ENCODE measurements around the gene ZP4. TPM values are rescaled to one million over a fixed set of nuclear protein-coding genes. Genes with fewer than 3 reads are reported as not detected.

The ZP4 gene
- total and polyA plus RNA-seq, 2 of the 13 experiments (the other 11 are each of a cell fraction or from before 2014, with no cell fraction given), result not detected

DNA sequence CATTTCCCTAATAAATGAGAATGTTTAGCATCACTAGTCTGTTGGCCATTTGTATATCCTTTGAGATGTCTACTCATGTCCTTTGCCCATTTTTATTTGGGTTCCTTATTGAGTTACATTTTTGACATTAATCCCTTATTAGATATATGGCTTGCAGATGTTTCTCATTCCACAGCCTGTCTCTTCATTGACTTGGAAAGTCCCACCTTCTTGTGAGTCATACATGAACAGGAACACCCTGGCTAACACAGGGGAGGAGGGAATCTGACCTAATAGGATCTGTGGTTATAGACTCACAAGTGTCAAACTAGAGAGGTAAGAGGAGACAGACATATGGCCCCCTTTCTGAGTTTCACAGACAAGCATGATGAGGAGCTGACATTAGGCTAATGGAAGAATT is 11.5 kb downstream of the ZP4 start (continued):
- TF ChIP-seq, protein P1, sequence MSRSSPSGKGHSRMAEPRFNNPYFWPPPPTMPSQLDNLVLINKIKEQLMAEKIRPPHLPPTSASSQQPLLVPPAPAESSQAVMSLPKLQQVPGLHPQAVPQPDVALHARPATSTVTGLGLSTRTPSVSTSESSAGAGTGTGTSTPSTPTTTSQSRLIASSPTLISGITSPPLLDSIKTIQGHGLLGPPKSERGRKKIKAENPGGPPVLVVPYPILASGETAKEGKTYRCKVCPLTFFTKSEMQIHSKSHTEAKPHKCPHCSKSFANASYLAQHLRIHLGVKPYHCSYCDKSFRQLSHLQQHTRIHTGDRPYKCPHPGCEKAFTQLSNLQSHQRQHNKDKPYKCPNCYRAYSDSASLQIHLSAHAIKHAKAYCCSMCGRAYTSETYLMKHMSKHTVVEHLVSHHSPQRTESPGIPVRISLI (CRISPR knock-in tag; IDR thresholded peaks at IDR 0.05; ENCODE audit: borderline replicate concordance), result no peak
- TF ChIP-seq CENPT (CRISPR knock-in tag; IDR thresholded peaks at IDR 0.05; ENCODE audit: low read depth), result no peak

GRCh38 chr1:237878406-237878805 is 12.3 kb downstream of the ZP4 start:
- POLR2A ChIA-PET, result no interaction called here
- TF ChIP-seq ZNF646 (CRISPR knock-in tag; IDR thresholded peaks at IDR 0.05) (no peak), RARA (CRISPR knock-in tag; IDR thresholded peaks at IDR 0.05) (no peak), ZNF550 (CRISPR knock-in tag; IDR thresholded peaks at IDR 0.05; ENCODE audit: borderline replicate concordance) (no peak), HNRNPL (IDR thresholded peaks at IDR 0.05; ENCODE audit: low read depth, low read length) (no peak), DMTF1 (CRISPR knock-in tag; IDR thresholded peaks at IDR 0.05) (no peak), KLF16 (CRISPR knock-in tag; IDR thresholded peaks at IDR 0.05) (no peak)
- TF ChIP-seq, protein P2, sequence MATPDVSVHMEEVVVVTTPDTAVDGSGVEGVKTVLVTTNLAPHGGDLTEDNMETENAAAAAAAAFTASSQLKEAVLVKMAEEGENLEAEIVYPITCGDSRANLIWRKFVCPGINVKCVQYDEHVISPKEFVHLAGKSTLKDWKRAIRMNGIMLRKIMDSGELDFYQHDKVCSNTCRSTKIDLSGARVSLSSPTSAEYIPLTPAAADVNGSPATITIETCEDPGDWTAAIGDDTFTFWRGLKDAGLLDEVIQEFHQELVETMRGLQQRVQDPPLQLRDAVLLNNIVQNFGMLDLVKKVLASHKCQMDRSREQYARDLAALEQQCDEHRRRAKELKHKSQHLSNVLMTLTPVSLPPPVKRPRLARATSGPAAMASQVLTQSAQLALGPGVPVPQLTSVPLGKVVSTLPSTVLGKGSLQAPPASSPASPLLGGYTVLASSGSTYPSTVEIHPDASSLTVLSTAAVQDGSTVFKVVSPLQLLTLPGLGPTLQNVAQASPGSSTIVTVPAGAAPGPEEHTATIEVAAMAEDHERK (CRISPR knock-in tag; IDR thresholded peaks at IDR 0.05; ENCODE audit: low read depth), result no peak

More at GRCh38 chr1:237878406-237878805, 12.3 kb downstream of the ZP4 start:
- in situ Hi-C loops (cut with HindIII; ENCODE audit: extremely low pct_ligation_motif_present, low pct_unique_long_range_greater_than_20kb) (no loop called here), intact Hi-C loops (cut with micrococcal nuclease; ENCODE audit: unreplicated experiment) (no loop called here)
- CTCF ChIA-PET (ENCODE audit: low intra/inter-chr PET ratio, low total read pairs), result no interaction called here
- ATAC-seq, result no peak
- Histone ChIP-seq H4K20me1 (ENCODE audit: insufficient read depth, low read length) (no peaks in the 10 kb centered on the region), H3K9ac (ENCODE audit: insufficient read depth, low read depth, low read length) (no peak overlapping the region), H3K27me3 (ENCODE audit: control insufficient read depth in 1 of 2, insufficient read depth in 2 of 2, low read length in 2 of 2) (no peaks in the 10 kb centered on the region), H3K27ac (ENCODE audit: extremely low read length, insufficient read depth, low read length) (no peak overlapping the region), H3K36me3 (replicated peaks in 1 of 2; ENCODE audit: control insufficient read depth in 1 of 2, insufficient read depth in 2 of 2, low read length in 2 of 2) (no peaks in the 10 kb centered on the region), H3K9me3 (ENCODE audit: low read length) (peaks cover 16% of the 10 kb centered on the region; the same call in 1 of the 2 replicates), H2AFZ (ENCODE audit: low read length) (no peak overlapping the region), H3K4me2 (ENCODE audit: low read depth, low read length) (no peak overlapping the region), H3K4me1 (ENCODE audit: insufficient read depth, low read length) (no peaks in the 10 kb centered on the region), H3K4me3 (replicated peaks in 1 of 3; ENCODE audit: insufficient read depth in 1 of 3, low read depth in 2 of 3, low read length in 3 of 3) (no peak overlapping the region), H3K79me2 (ENCODE audit: insufficient read depth, low read length) (no peaks in the 10 kb centered on the region)
- FAIRE-seq, result no peak
- BruUV-seq (replicated peaks), result no TSS peak
- WGBS (ENCODE audit: low lambda C conversion rate), result 0% methylated on average over 1 of the region's 1 CpG
- no peak for DNase-seq (ENCODE audit: low spot score)

Measured in HepG2 (cell line).